ENCODE data around the gene C9orf85.
"Not testable (repeated sequence)": the region's sequence is repeated elsewhere in the genome, so short reads cannot be mapped to it uniquely, and the experiment has no call there.

C9orf85 gene

GRCh38 chr9:71955300-71955915 lies 44.0 kb downstream of the C9orf85 start:
- TF ChIP-seq CTCF (conservative IDR thresholded peaks at IDR 0.05; ENCODE audit: control insufficient read depth, insufficient read depth, low read depth, low read length) = no peak
- no peak for DNase-seq (ENCODE audit: low read depth)
- no peak overlapping the region for H3K4me3 ChIP-seq (ENCODE audit: control insufficient read depth, low read depth, low read length)

- DNase-seq (ENCODE audit: low read depth) = no peak
- TF ChIP-seq CTCF (conservative IDR thresholded peaks at IDR 0.05; ENCODE audit: control insufficient read depth, insufficient read depth, low read depth, low read length) = no peak
- no peak overlapping the region for H3K4me3 ChIP-seq (ENCODE audit: control insufficient read depth, low read depth, low read length)
Measured at GRCh38 chr9:71962328-71962727, 50.9 kb downstream of the C9orf85 start.

GRCh38 chr9:71963471-71963996 lies 52.1 kb downstream of the C9orf85 start:
- not testable (repeated sequence) for H3K4me3 ChIP-seq (ENCODE audit: control insufficient read depth, low read depth, low read length); DNase-seq (ENCODE audit: low read depth)

GRCh38 chr9:71965403-71965802 lies 54.0 kb downstream of the C9orf85 start:
- H3K4me3 ChIP-seq (ENCODE audit: control insufficient read depth, low read depth, low read length) = no peak overlapping the region
- DNase-seq (ENCODE audit: low read depth) = no peak
- no peak for TF ChIP-seq CTCF (conservative IDR thresholded peaks at IDR 0.05; ENCODE audit: control insufficient read depth, insufficient read depth, low read depth, low read length)

- no peak overlapping the region for H3K4me3 ChIP-seq (ENCODE audit: control insufficient read depth, low read depth, low read length)
- DNase-seq (ENCODE audit: low read depth) = no peak
- TF ChIP-seq CTCF (conservative IDR thresholded peaks at IDR 0.05; ENCODE audit: control insufficient read depth, insufficient read depth, low read depth, low read length) = no peak
Measured at GRCh38 chr9:71966601-71967000, 55.2 kb downstream of the C9orf85 start.

GRCh38 chr9:71968541-71969090 lies 57.2 kb downstream of the C9orf85 start:
- no peak overlapping the region for H3K4me3 ChIP-seq (ENCODE audit: control insufficient read depth, low read depth, low read length)
- TF ChIP-seq CTCF (conservative IDR thresholded peaks at IDR 0.05; ENCODE audit: control insufficient read depth, insufficient read depth, low read depth, low read length) = no peak
- DNase-seq (ENCODE audit: low read depth) = no peak

- no peak for TF ChIP-seq CTCF (conservative IDR thresholded peaks at IDR 0.05; ENCODE audit: control insufficient read depth, insufficient read depth, low read depth, low read length)
- H3K4me3 ChIP-seq (ENCODE audit: control insufficient read depth, low read depth, low read length) = no peak overlapping the region
- DNase-seq (ENCODE audit: low read depth) = no peak
Measured at GRCh38 chr9:71975833-71976232, 64.4 kb downstream of the C9orf85 start.
